SK-N-SH (cell line): Measurements from ENCODE around the gene S1PR1. TPM values are rescaled to one million over a fixed set of nuclear protein-coding genes. Genes with fewer than 3 reads are reported as not detected.

ENCODE experiments used
- CTCF ChIA-PET: fragments of 300-600, 350-600 bp; formaldehyde crosslinking; extraction: SDS; loops from one replicate; lab custom pipeline; 2021; lab: Yijun Ruan, JAX
- POLR2A ChIA-PET: fragments of 350-600 bp; sonication (Branson Sonifier 250); formaldehyde crosslinking; extraction: SDS; loops from one replicate; lab custom pipeline; 2020; ENCODE audit warnings: antibody characterized with exemption, inconsistent platforms; lab: Yijun Ruan, JAX
- DNase-seq: peaks from one replicate; pipeline ENCODE4 v3.0.0; 2012
- H2AFZ ChIP-seq: fragments of 200-600 bp; sonication (generic); 2 replicates; pipeline ENCODE4 v1.8.1; 2016; ENCODE audit warnings: antibody characterized with exemption, mild to moderate bottlenecking, low read depth
- H3F3A ChIP-seq: fragments of 200-600 bp; sonication (generic); replicated peaks from 2 replicates; pipeline ENCODE3; 2016; ENCODE audit warnings: antibody characterized with exemption, mild to moderate bottlenecking; ENCODE audit not compliant: insufficient read depth
- H3K27ac ChIP-seq, 2 experiments: fragments of 200-500 bp in 1 of 2; fragments of 200-600 bp in 1 of 2; sonication (Bioruptor generic) in 1 of 2; sonication (generic), shearing (Covaris generic) in 1 of 2; 2 replicates each; pipeline versions ENCODE4 v1.5.1 to v1.6.1; 2014 to 2016; ENCODE audit warnings: low read depth in 2 of 2, inconsistent platforms in 1 of 2, low read length in 1 of 2, mild to moderate bottlenecking in 1 of 2, mixed read lengths in 1 of 2
- H3K27me3 ChIP-seq: fragments of 200-600 bp; sonication (generic), shearing (Covaris generic); 2 replicates; pipeline ENCODE4 v1.6.1; 2016; ENCODE audit warnings: mixed run types; ENCODE audit not compliant: insufficient read depth
- H3K36me3 ChIP-seq, 2 experiments: fragments of 200-500 bp in 1 of 2; fragments of 200-600 bp in 1 of 2; sonication (Bioruptor generic) in 1 of 2; sonication (generic) in 1 of 2; replicated peaks in 1 of 2; 2 replicates each; pipeline versions ENCODE3 to v1.5.1; 2014 to 2016; ENCODE audit warnings: low read length in 1 of 2, mild to moderate bottlenecking in 1 of 2; ENCODE audit not compliant: insufficient read depth in 2 of 2, control insufficient read depth in 1 of 2
- H3K4me1 ChIP-seq, 2 experiments: fragments of 200-500 bp in 1 of 2; fragments of 200-600 bp in 1 of 2; sonication (Bioruptor generic) in 1 of 2; sonication (generic), shearing (Covaris generic) in 1 of 2; 2 replicates each; pipeline versions ENCODE4 v1.5.1 to v1.6.1; 2014 to 2016; ENCODE audit warnings: low read depth in 1 of 2, low read length in 1 of 2, mixed run types in 1 of 2; ENCODE audit not compliant: insufficient read depth in 2 of 2, control insufficient read depth in 1 of 2
- H3K4me2 ChIP-seq: fragments of 200-600 bp; sonication (generic), shearing (Covaris generic); 2 replicates; pipeline ENCODE4 v1.6.1; 2017; ENCODE audit warnings: mixed run types
- H3K4me3 ChIP-seq, 2 experiments: fragments of 200-500 bp in 1 of 2; fragments of 200-600 bp in 1 of 2; sonication (Bioruptor generic) in 1 of 2; sonication (generic), shearing (Covaris generic) in 1 of 2; 2 replicates each; pipeline versions ENCODE4 v1.5.1 to v1.8.1; 2014 to 2016; ENCODE audit warnings: low read depth in 2 of 2, inconsistent platforms in 1 of 2, low read length in 1 of 2, mild to moderate bottlenecking in 1 of 2, mixed read lengths in 1 of 2, moderate library complexity in 1 of 2
- H3K79me2 ChIP-seq: fragments of 200-600 bp; sonication (generic); 2 replicates; pipeline ENCODE4 v1.8.1; 2017; ENCODE audit warnings: mild to moderate bottlenecking; ENCODE audit not compliant: insufficient read depth
- H3K9ac ChIP-seq: fragments of 200-600 bp; sonication (generic); 2 replicates; pipeline ENCODE4 v1.6.1; 2017; ENCODE audit warnings: mixed run types
- H3K9me2 ChIP-seq: fragments of 200-600 bp; sonication (generic); 2 replicates; pipeline ENCODE4 v1.6.1; 2017; ENCODE audit warnings: mixed run types
- H3K9me3 ChIP-seq: fragments of 200-600 bp; sonication (generic); 2 replicates; pipeline ENCODE4 v1.6.1; 2017; ENCODE audit warnings: mixed run types, mild to moderate bottlenecking, moderate library complexity
- H4K20me1 ChIP-seq: fragments of 200-600 bp; sonication (generic); 2 replicates; pipeline ENCODE4 v1.6.1; 2017; ENCODE audit warnings: mild to moderate bottlenecking, mixed run types; ENCODE audit not compliant: insufficient read depth
- CHD2 ChIP-seq: fragments of 150-350 bp; IDR thresholded peaks from 2 replicates; pipeline ENCODE4 v1.6.1; 2018; ENCODE audit warnings: low read length; ENCODE audit not compliant: partially characterized antibody
- FOXM1 ChIP-seq: IDR thresholded peaks from 2 replicates; pipeline ENCODE4 v1.4.0; 2012; ENCODE audit warnings: low read depth, mild to moderate bottlenecking
- MEF2A ChIP-seq: IDR thresholded peaks from 2 replicates; pipeline ENCODE4 v1.4.0; 2012; ENCODE audit warnings: low read depth, borderline replicate concordance
- RCOR1 ChIP-seq: fragments of 150-350 bp; IDR thresholded peaks from 2 replicates; pipeline ENCODE4 v1.6.1; 2017; ENCODE audit warnings: antibody characterized with exemption, low read length
- RXRA ChIP-seq: IDR thresholded peaks from 2 replicates; pipeline ENCODE4 v1.4.0; 2012; ENCODE audit warnings: low read depth, mild to moderate bottlenecking, borderline replicate concordance
- SMC3 ChIP-seq: IDR thresholded peaks from 2 replicates; pipeline ENCODE4 v1.6.1; 2012; ENCODE audit warnings: low read depth, low read length, improper control_type of control experiment
- TAF1 ChIP-seq: IDR thresholded peaks from 2 replicates; pipeline ENCODE4 v1.6.1; 2012; ENCODE audit warnings: low read depth, mild to moderate bottlenecking, low read length, moderate library complexity, borderline replicate concordance
- YY1 ChIP-seq: IDR thresholded peaks from 2 replicates; pipeline ENCODE4 v1.4.0; 2012; ENCODE audit warnings: low read depth, mild to moderate bottlenecking
- WGBS: methylation state at CpG from one replicate; pipeline ENCODE4 v1.1.6; 2017; ENCODE audit warnings: low lambda C conversion rate; 5-methylcytosine and 5-hydroxymethylcytosine counted together
- polyA plus RNA-seq, 3 experiments: library from polyadenylated mRNA; depleted of rRNA; stranded (reverse); fragments of >200 nt; gene quantifications; 2 replicates each; pipeline ENCODE4 v1.2.3, GENCODE V29; 2012
- TF ChIP-seq, protein P1 (sequence below): IDR thresholded peaks from 2 replicates; pipeline ENCODE4 v1.6.1; 2012; ENCODE audit warnings: mild to moderate bottlenecking, low read depth, low read length, moderate library complexity
- TF ChIP-seq, protein P2 (sequence below): IDR thresholded peaks from 2 replicates; pipeline ENCODE4 v1.4.0; 2012; ENCODE audit warnings: low read depth, borderline replicate concordance
- TF ChIP-seq, protein P3 (sequence below): fragments of 150-350 bp; IDR thresholded peaks from 2 replicates; pipeline ENCODE4 v1.6.1; 2016; ENCODE audit warnings: mild to moderate bottlenecking, low read depth, low read length

S1PR1 gene
- polyA plus RNA-seq, 1 of the 3 experiments (the other 2 are of a cell fraction) = 5.9 TPM

DNA sequence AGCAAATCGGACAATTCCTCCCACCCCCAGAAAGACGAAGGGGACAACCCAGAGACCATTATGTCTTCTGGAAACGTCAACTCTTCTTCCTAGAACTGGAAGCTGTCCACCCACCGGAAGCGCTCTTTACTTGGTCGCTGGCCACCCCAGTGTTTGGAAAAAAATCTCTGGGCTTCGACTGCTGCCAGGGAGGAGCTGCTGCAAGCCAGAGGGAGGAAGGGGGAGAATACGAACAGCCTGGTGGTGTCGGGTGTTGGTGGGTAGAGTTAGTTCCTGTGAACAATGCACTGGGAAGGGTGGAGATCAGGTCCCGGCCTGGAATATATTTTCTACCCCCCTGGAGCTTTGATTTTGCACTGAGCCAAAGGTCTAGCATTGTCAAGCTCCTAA lies 3.2 kb downstream of the S1PR1 start:
- WGBS = 81% methylated on average over 6 of the region's 10 CpGs
- no peak overlapping the region for H3K27ac ChIP-seq
- ChIA-PET POLR2A (no interaction called here), CTCF (interaction anchor here (0.6 to 3.6 kb wide), 4 partner anchors 49 to 381 kb away, joined by 3 to 45 read pairs (median 11); no protein-coding TSS in a partner anchor)
- H4K20me1 ChIP-seq = no peaks in the 10 kb centered on the region
- no peak overlapping the region for H3K4me2 ChIP-seq
- DNase-seq = no peak
- no peaks in the 10 kb centered on the region for H3K9me2 ChIP-seq
- H3K36me3 ChIP-seq = no peaks in the 10 kb centered on the region
- H3F3A ChIP-seq = peaks cover 4% of the 10 kb centered on the region
- H3K4me3 ChIP-seq = no peak overlapping the region
- no peaks in the 10 kb centered on the region for H3K79me2 ChIP-seq
- H3K9me3 ChIP-seq = no peaks in the 10 kb centered on the region
- no peak overlapping the region for H2AFZ ChIP-seq
- H3K4me1 ChIP-seq = peaks cover 0 to 8% of the 10 kb centered on the region in 2 experiments; a peak in 2 of 4 replicates
- no peak for TF ChIP-seq MEF2A
- no peak for TF ChIP-seq YY1
- TF ChIP-seq, protein P1, sequence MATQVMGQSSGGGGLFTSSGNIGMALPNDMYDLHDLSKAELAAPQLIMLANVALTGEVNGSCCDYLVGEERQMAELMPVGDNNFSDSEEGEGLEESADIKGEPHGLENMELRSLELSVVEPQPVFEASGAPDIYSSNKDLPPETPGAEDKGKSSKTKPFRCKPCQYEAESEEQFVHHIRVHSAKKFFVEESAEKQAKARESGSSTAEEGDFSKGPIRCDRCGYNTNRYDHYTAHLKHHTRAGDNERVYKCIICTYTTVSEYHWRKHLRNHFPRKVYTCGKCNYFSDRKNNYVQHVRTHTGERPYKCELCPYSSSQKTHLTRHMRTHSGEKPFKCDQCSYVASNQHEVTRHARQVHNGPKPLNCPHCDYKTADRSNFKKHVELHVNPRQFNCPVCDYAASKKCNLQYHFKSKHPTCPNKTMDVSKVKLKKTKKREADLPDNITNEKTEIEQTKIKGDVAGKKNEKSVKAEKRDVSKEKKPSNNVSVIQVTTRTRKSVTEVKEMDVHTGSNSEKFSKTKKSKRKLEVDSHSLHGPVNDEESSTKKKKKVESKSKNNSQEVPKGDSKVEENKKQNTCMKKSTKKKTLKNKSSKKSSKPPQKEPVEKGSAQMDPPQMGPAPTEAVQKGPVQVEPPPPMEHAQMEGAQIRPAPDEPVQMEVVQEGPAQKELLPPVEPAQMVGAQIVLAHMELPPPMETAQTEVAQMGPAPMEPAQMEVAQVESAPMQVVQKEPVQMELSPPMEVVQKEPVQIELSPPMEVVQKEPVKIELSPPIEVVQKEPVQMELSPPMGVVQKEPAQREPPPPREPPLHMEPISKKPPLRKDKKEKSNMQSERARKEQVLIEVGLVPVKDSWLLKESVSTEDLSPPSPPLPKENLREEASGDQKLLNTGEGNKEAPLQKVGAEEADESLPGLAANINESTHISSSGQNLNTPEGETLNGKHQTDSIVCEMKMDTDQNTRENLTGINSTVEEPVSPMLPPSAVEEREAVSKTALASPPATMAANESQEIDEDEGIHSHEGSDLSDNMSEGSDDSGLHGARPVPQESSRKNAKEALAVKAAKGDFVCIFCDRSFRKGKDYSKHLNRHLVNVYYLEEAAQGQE = no peak
- TF ChIP-seq FOXM1 = no peak
- TF ChIP-seq, protein P2, sequence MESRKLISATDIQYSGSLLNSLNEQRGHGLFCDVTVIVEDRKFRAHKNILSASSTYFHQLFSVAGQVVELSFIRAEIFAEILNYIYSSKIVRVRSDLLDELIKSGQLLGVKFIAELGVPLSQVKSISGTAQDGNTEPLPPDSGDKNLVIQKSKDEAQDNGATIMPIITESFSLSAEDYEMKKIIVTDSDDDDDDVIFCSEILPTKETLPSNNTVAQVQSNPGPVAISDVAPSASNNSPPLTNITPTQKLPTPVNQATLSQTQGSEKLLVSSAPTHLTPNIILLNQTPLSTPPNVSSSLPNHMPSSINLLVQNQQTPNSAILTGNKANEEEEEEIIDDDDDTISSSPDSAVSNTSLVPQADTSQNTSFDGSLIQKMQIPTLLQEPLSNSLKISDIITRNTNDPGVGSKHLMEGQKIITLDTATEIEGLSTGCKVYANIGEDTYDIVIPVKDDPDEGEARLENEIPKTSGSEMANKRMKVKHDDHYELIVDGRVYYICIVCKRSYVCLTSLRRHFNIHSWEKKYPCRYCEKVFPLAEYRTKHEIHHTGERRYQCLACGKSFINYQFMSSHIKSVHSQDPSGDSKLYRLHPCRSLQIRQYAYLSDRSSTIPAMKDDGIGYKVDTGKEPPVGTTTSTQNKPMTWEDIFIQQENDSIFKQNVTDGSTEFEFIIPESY = no peak
- TF ChIP-seq, protein P3, sequence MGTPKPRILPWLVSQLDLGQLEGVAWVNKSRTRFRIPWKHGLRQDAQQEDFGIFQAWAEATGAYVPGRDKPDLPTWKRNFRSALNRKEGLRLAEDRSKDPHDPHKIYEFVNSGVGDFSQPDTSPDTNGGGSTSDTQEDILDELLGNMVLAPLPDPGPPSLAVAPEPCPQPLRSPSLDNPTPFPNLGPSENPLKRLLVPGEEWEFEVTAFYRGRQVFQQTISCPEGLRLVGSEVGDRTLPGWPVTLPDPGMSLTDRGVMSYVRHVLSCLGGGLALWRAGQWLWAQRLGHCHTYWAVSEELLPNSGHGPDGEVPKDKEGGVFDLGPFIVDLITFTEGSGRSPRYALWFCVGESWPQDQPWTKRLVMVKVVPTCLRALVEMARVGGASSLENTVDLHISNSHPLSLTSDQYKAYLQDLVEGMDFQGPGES = no peak
- TF ChIP-seq TAF1 = no peak
- TF ChIP-seq CHD2 = no peak
- no peak for TF ChIP-seq RXRA
- TF ChIP-seq RCOR1 = no peak
- no peak for TF ChIP-seq SMC3
- TF ChIP-seq, all 33 proteins: peak for 0
- H3K9ac ChIP-seq = no peak overlapping the region
- no peaks in the 10 kb centered on the region for H3K27me3 ChIP-seq
